CD4-positive, alpha-beta T cell treated with Interleukin-4 for 4 hours (primary cell): ENCODE results near the gene CENPE.
"Not testable (repeated sequence)": the region's sequence is repeated elsewhere in the genome, so short reads cannot be mapped to it uniquely, and the experiment has no call there.

Source experiments
- DNase-seq: peaks from one replicate; pipeline ENCODE4 v3.0.0-alpha.2; 2020

CENPE gene, protein sequence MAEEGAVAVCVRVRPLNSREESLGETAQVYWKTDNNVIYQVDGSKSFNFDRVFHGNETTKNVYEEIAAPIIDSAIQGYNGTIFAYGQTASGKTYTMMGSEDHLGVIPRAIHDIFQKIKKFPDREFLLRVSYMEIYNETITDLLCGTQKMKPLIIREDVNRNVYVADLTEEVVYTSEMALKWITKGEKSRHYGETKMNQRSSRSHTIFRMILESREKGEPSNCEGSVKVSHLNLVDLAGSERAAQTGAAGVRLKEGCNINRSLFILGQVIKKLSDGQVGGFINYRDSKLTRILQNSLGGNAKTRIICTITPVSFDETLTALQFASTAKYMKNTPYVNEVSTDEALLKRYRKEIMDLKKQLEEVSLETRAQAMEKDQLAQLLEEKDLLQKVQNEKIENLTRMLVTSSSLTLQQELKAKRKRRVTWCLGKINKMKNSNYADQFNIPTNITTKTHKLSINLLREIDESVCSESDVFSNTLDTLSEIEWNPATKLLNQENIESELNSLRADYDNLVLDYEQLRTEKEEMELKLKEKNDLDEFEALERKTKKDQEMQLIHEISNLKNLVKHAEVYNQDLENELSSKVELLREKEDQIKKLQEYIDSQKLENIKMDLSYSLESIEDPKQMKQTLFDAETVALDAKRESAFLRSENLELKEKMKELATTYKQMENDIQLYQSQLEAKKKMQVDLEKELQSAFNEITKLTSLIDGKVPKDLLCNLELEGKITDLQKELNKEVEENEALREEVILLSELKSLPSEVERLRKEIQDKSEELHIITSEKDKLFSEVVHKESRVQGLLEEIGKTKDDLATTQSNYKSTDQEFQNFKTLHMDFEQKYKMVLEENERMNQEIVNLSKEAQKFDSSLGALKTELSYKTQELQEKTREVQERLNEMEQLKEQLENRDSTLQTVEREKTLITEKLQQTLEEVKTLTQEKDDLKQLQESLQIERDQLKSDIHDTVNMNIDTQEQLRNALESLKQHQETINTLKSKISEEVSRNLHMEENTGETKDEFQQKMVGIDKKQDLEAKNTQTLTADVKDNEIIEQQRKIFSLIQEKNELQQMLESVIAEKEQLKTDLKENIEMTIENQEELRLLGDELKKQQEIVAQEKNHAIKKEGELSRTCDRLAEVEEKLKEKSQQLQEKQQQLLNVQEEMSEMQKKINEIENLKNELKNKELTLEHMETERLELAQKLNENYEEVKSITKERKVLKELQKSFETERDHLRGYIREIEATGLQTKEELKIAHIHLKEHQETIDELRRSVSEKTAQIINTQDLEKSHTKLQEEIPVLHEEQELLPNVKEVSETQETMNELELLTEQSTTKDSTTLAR (N-terminal part only)

DNA sequence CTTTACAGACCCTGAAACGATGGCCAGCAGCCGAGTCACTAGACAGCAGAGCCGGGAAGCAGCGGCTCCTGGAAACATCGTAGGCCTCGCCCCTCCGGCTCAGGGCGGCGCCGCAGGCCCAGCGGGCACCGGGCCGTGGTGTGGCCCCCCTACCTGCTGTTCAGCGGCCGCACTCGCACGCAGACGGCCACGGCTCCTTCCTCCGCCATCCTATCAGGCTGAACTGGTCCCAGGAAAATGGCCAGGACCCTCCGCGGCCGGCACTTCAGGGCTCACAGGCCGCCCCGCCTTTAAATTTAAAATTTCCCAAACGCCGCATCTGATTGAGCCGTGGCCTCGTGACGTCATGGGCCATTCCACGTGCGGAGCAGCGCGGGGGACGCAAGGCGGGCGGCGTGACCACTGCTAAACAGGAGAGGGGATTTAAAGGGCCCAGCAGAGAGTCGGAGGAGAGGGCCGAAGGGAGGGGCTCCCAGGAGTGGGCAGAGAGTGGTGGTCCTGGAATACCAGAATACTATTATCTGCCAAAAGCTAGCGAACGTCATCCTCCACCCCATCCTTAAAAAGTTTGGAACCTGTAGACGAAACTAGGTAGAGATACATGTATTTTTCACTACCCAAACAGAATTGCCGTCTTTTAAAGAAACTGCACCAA lies at the start of gene CENPE:
Gene CENPE, minus strand, starts transcription at position 233 of the 655 bp plus-strand sequence. Its CDS starts 24 bp downstream, at position 209.
- DNase-seq, result peak; percentile 83

DNA sequence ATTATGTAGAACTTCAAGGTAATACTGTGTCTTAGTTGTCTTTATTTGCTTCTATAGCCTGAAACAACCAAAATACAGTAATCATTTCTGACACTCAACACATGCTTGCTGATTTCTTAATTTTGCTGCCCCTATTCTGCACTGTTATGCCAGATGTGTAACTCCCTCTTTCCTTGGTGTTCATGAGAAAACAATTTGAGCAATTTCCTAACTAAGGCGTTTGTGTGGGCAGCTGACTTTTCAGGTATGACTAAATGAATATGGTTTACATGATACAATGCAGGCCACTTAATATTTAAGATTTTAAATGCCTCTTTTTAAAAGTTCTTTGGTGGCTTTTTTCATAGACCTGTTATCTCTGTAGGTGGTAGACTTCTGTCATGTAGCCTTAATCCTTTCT lies 46.1 kb upstream of the CENPE start:
- no peak for DNase-seq

DNA sequence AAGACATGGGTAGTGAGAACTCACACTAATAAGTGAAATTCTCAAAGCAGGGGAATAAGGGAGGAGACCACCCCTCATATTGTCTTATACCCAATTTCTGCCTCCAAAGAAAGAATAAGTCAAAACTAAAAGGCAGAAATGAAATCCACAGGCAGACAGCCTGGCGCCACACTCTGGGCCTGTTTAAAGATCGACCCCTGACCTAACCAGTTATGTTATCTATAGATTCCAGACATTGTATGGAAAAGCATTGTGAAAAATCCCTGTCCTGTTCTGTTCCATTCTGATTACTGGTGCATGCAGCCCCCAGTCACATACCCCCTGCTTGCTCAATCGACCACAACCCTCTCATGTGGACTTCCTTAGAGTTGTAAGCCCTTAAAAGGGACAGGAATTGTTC lies 32.8 kb upstream of the CENPE start:
- not testable (repeated sequence) for DNase-seq

DNA sequence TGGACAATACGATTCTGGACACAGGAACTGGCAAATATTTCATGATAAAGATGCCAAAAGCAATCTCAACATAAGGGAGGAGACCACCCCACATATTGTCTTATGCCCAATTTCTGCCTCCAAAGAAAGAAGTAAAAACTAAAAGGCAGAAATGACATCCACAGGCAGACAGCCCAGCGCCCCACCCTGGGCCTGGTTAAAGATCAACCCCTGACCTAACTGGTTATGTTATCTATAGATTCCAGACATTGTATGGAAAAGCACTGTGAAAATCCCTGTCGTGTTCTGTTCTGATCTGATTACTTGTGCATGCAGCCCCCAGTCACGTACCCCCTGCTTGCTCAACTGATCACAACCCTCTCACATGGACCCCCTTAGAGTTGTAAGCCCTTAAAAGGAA lies 25.4 kb upstream of the CENPE start:
- DNase-seq, result not testable (repeated sequence)

DNA sequence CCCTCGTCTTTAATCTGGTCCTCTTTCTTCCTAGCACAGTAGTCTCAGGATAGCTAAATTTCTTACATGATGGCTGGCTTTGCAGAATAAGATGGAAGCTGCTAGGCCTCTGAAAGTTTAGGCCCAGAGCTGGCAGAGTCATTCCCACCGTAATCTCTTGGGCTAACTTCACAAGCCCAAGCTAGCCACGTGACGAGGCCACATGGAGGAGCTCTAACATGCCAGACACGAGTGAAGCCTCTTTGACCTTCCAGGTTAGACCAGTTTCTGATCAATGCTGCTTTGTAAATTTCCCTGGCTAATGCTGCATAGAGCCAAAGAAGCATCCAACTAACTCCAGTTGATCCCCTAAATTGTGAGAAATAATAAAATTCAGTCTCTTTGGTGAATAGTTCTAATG lies 9.5 kb upstream of the CENPE start:
- no peak for DNase-seq

DNA sequence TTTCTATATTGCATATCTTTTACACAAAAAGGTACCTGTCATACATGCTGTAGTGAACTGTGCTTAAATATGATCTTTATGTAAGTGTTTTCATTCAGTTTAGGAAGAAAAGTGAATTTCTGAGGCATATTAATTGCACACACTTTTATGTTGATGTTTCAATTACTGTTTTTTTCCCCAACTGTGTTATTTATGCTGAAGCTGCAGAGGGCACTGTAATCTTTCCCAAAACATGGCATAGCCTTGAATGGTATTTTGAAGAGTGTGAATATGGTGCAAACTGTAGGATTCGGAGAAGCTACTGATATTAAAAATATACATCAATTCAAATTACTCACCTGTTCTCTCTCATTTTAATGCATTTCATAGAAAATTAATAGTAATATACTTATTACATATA lies 6.0 kb upstream of the CENPE start:
- DNase-seq, result no peak

DNA sequence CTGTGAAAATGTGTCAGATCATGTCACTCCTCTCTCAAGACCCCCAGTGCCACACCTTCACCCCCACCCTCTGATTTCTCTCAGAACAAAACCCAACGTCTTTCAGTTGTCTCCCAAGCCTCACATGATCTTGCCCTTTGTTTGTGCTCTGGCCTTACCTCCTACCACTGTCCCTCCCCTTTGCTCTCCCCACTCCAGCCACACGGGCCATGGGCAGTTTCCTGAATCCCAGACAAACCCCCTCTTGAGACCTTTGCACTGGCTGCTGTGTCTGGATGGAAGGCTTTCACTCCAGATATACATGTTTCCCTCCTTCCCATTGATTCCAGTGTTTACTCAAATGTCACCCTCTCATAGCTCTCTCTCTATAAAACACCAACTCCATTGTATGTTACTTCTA lies 3.6 kb upstream of the CENPE start:
- DNase-seq, result no peak

DNA sequence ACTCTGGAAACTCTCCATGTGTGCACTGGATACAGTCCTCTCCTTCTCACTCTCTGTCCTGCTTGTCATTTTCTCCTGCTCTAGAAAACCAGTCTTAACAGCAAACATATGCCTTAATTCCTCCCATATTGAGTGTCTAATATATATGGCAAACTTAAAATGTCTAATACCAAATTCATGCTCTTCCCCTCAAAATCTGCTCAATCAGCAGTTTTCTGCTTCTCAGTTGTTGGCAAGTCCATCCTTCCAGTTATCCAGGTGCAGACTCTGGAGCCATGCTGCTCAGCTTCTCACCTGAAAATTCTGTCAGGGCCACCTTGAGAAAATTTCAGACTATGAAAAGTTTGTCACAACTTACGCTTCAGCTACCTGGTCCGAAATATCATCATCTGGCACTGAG lies 3.1 kb upstream of the CENPE start:
- no peak for DNase-seq

DNA sequence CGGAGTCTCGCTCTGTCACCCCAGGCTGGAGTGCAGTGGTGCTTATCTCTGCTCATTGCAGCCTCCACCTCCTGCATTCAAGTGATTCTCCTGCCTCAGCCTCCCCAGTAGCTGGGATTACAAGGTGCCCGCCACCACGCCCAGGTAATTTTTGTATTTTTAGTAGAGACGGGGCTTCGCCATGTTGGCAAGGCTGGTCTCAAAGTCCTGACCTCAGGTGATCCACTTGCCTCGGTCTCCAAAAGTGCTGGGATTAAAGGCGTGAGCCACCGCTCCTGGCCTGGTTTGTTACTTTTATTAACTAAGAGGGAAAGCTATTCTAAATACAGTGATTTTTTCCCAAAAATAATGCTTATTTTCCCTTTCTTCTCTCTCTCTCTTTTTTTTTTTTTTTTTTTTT lies 866 bp upstream of the CENPE start:
- DNase-seq, result no peak

DNA sequence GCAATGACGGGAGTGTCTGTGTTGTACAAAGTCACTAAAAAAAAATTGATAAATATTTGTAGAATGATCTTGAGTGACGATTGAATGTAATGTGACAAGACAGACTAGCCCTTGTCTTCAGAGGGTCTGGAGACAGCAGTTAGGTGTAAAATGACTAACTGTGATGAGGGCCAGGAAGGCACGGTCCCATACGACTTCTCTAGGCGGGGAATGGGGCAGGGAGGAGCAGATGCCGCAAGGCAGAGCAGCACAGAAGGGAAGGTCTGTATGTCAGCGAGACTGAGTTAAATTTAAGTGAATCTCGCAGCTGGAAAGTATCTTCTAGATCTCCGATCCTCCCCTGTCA lies 405 bp downstream of the CENPE start:
- peak; percentile 5 for DNase-seq

DNA sequence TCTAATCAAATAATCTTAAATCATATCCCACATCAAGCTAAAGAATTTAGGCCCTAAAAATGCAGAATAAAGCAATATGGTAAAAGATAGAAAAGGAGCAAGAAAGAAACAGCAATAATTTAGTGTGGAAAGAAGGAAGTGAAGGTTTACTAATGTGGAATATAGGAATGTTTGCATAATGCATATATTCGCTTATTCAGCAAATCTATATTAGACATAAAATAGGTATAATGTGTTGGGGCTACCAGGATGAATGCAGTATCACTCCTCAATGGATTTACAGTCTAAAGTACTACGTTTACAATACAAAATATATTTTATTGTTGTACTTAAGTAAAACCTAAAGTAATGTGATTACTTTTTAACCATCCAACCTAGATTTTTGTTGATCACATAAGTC lies 4.7 kb downstream of the CENPE start:
- DNase-seq, result no peak

DNA sequence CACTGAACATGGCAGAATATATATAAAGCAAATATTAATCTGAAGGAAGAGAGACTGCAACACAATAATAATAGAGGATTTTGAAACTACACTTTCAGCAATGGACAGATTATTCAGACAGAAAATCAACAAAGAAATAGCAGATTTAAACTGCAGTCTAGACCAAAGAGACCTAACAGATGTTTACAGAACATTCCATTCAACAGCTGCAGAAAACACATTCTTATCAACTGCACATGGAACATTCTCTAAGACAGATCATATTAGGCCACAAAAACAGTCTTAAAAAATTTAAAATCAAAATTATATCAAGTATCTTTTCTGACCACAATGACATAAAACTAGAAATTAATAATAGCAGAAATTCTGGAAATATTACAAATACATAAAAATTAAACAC lies 27.1 kb downstream of the CENPE start:
- no peak for DNase-seq

DNA sequence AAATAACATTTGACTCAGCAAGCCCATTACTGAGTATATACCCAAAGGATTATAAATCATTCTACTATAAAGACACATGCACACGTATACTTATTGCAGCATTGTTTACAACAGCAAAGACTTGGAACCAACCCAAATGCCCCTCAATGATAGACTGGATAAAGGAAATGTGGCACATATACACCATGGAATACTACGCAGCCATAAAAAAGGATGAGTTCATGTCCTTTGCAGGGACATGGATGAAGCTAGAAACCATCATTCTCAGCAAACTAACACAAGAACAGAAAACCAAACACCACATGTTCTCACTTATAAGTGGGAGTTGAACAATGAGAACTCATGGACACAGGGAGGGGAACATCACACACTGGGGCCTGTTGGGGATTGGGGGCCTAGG lies 28.4 kb downstream of the CENPE start:
- not testable (repeated sequence) for DNase-seq

DNA sequence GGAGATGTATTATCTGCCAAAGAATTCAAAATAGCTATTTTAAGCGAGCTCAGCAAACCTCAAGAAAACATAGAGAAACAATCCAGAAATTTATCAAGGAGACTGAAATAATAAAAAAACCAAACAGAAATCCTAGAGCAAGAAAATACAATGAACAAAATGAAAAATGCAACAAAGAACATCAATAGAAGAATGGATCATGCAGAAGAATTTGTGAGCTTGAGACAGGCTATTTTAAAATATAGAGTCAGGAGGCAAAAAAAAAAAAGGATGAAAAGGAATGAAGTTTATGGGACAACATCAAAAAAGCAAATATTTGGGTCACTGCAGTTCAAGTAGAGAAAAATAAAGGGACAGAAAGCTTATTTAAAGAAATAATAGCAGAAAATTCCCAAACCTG lies 29.1 kb downstream of the CENPE start:
- DNase-seq, result no peak

DNA sequence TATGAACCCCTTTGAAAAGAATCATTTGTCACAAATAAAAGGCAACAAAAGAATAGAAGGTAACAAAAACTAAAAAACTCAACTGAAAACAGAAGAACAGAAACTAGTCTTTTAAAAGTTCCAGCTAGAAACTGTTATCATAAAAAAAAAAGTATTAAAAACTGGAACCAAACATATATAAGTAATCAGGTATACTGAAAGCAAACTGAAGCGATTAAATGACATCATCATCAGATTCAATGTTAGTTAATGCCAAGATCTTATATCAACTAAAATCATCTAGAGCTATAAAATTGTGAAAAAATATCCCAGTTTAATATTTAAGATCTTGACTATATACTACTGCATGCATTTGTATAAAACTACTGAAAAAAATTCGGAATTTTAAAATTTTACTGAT lies 36.0 kb downstream of the CENPE start:
- no peak for DNase-seq

DNA sequence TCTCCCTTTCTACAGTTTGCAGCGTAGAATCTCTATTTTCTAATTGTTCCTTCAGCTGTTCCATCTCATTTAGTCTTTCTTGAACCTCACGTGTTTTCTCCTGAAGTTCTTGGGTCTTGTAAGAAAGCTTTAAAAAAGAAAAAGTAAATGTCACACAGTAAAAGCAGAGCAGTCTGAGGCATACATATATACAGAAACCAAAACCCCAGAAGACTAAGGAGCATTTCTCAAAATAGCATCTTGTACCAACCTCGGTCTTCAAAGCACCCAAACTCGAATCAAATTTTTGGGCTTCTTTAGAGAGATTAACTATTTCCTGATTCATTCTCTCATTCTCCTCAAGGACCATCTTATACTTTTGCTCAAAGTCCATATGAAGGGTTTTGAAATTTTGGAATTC lies 39.4 kb downstream of the CENPE start:
- DNase-seq, result no peak

DNA sequence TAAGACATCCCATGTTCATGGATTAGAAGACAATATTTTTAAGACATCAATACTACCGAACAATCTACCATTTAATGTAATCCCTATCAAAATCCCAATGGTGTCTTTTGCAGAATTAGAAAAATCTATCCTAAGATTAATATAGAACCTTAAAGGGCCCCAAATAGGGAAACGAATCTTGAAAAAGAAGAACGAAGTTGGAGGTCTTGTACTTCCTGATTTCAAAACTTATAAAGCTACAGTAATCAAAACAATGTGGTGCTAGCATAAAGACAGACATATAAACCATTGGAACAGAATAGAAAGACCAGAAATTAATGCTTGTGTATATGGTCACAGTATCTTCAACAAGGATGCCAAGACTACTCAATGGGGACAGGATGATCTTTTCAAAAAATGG lies 42.0 kb downstream of the CENPE start:
- DNase-seq, result no peak

DNA sequence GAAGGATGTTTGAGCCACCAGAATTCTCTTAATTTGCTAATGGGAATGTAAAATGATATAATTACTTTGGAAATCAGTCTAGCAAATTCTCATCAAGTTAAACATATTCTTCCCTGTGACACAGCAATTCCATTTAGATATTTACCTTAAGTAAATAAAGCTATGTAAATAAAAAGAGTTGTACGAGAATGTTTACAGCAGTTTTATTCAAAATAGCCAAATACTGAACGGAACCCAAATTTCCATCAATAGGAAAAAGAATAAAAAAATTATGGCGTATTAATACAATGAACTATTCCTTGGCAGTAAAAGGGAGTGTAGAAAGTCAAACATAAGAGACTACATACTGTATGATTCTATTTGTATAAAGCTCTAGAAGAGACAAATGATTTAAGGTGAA lies 45.8 kb downstream of the CENPE start:
- no peak for DNase-seq

DNA sequence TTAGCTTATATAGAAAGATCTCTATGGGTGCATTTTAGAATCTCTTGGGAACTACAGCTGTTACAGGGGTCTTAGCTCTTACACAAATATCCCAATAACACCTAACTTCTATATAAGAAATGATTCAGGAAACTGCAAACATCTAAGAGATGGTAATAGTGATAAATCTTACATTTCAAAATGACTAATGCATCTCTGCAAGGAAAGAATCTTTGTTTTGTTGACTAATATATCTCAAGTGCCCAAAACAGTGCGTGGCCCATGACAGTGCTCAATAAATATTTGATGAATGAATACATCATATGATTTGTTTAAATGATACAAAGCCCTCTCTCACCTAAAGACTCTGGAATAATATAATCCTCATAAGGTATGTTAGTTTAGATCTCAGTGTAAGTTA lies 47.5 kb downstream of the CENPE start:
- no peak for DNase-seq

DNA sequence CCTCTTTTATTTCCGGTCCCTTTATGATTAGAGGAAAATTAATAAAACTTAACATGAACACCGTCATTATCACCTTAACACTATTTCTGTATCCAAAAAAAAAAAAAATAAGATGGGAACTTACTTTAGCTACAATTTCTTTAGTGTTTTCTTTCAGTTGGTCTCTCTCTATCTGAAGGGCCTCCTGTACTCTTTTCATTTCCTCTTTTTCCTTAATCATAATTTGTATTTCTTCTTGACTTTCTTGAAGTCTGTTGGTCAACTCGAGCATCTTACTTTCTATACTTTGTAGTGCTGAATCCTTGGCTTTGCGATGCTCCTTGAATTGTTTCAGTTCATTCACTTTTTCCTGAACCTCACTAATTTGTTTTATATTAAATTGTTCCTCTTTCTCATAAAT lies 53.2 kb downstream of the CENPE start:
- DNase-seq, result no peak

DNA sequence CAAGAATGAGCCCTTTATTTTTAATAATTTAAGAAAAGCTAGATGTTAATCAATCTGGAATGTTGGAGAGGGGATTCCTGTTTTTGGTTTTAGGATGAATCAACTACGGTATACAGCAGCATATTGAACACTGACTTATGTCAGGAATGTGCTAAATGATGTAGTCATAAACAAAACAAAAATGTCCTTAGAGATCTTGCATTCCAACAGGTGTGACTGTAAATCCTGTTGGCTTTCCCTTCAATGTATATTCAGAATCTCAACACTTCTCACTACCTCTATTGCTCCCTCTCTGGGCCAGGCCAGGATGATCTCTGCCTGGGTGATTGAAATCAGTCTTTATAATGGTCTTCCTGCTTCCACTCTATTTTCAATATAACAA lies 60.7 kb downstream of the CENPE start:
- DNase-seq, result no peak

DNA sequence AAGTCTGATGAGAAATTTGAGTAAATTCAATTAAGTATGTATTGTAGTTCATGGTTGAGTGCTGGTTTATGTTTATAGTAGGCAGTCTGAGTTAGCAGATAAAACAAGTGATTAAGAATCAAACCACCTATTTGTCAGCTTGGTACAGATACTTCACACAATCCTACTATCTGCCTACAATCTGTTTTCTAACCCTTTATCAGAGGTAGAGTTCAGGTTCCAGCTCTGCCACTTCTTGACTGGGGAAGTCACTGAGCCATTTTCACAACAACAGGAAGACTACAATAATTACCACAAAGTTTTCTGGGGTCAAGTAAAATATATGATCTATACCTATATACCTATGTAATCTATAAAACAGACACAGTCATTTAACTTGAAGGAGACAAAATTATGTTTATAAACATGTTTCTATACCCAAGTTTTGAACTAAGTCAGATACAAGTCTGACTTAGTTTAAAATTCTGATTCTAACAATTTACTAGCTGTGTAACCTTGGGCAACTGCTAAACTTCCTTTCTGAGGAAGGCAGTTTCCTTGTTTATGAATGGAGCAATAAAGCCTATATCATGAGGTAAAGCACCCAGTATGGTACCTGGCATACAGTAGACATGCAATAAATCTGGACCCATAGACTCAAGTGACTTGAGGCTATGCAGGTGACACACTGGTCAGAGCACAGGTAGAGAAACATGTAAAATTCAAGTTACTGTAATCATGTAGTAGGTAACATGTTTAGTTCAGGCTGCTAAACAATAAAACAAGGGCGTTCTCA lies 61.3 kb downstream of the CENPE start:
- DNase-seq, result no peak
